ENCODE data around the gene SEMA4D.

Gene SEMA4D

DNA sequence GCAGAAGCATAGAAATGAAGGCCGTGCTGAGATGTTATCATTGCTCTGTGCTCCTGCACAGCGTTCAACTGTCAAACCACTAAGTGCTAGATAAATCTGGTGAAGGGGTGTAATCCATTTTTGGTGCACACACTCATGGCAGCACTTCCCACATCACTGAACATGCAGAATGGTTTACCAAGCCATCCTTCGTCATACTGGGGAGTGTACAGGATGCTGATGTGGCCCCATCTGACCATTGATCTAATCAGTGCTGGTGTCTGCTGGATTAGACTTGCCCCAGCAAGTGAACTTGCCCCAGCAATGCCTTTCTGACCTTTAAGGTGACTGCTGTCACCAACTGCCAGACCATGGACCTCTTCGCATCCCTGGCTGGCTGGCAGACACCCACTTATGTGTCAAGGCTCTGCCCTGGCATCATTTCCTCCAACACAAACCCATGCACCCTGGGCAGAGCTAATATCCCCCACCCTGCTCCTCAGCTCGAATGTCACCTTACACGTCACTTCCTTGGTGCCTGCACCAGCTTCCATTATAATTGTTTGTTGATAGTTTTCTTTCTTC lies 4.2 kb upstream of the SEMA4D start:
- DNase-seq: no peak

DNA sequence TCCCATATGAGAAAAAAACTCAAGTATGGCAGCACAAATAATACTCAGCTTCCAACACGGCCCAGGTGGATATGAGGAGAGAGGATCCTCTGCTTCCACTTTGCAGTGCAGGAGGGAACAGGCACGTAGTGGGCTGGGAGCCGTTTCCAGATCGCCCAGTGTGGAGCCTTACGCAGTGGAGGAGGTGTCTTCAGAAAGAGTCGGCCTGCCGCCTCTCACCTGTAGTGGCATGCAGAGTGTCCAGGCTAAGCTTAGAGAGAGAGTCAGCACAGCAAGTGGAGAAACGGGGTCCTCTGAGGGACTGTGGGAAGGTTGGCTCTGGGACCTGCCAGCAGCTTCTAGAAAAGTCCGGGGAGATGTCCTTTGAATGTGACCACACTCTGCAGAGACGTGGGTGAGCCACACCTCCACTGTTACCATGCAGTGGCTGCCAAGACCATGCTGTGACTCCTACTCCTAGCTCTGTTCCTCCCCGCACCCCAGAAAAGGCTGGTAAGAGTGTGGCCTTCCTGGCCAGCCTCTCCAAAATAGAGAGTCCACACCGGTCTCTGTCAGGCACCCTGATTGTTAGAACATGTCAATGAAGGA lies 3.5 kb upstream of the SEMA4D start:
- DNase-seq: no peak

DNA sequence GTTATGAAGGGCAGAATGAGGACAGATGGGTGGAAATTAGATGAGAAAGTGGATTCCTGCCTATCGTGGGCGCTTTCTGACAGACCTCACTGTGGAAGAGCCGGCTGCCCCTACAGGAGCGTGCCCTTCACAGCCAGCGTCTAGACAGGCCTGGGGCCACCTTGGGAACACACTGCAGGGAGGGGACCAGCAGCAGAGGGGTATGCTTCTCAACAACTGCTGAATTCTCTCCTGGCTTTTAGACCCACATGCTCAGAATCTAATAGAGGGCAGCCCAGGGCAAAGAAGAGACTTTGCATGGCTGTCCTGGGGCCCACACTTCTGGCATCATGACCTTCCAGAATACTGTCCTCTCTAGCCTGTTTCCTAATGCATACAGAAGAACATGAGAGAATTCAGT lies 2.1 kb upstream of the SEMA4D start:
- DNase-seq: no peak

DNA sequence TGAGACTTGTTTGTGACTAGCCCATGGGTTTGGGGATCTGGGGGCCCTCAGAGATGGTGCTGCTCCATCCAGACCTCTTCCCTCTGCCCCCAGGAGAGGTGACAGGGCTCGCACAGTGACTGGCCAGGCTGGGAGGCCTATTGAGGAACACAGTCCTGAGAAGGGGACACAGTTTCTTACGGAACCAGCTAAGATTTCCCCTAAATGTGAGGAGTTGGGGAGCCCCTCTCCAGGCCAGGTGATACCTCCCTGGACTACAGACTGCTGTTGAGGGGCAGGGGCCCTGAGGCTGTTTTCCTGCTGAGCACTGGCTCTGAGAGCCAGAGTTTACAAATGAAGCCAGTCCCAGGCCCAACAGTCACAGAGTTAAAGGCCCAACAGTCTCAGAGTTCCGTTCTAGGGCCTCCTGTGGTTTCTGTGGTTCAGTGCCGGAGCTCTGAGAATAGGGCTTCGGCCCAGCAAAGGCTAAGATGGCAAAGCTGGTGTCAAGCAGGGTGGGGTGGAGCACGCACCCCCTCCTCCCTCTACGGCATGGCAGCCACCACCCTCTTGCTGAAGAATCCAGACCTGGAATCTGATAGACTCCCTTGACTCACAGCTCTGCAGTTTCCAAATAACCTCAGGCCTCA lies 1.1 kb upstream of the SEMA4D start:
- DNase-seq: no peak

DNA sequence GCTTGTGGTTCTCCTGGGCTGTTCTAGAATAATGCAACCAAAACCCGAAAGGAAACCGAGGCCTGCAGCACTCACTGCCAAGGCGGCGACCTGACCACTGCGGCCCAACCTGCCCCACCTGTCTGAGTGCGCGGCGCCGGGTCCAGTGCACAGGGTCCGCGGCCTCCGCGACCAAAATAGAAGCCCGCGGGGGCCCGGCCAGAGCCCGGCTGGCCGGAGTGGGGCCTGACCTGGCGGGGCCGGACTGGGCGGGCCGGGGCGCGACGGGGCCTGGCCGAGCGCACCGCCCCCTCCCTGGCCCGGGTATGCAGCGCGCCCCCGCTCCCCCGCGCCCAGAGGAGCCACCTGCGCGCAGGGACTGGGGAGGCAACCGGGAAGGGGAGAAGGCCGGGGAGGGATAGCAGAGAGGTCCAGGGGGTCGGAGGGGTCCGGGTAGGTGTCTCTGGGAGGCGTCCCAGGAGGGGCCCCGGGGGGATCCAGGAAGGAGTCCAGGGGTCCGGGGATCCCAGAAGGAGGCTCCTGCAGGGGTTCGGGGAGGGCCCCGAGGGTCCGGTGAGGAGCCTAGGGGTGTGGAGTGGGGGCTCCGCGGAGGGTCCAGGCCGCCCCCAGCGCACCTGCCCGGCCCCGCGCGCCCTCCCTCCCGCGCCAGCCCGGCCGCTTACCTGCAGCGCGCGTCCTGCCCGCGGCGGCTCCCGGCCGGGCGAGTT lies 503 bp downstream of the SEMA4D start:
- DNase-seq: peak; percentile 31

DNA sequence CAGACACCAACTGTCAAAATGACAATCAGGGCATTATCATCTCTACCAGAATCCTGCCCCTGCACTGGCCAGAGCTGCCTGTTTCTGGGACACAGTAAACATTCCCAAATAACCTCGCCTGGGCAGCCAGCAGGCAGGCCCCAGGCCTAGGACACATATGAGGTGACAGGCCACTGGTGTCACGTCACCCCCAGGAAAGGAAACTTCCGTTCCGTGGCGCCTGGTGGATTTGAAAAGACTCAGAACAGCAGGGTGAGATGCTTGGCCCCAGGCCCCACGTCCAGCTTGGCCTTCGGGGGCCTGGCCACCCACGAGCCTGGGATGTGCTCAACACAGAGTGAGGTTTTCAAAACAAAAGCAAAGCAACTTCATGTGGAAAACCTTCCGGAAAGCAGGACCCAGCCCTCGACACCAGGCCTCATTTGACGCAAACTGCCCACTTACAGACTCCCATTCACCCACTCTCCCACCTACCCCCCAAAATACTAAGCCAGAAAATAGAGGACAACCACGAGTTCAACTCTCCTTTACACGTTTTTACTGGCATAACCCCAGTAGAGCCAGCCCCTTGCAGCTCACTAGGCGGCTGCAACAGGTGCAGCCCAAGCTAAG lies 1.2 kb downstream of the SEMA4D start:
- DNase-seq: peak; percentile 51

DNA sequence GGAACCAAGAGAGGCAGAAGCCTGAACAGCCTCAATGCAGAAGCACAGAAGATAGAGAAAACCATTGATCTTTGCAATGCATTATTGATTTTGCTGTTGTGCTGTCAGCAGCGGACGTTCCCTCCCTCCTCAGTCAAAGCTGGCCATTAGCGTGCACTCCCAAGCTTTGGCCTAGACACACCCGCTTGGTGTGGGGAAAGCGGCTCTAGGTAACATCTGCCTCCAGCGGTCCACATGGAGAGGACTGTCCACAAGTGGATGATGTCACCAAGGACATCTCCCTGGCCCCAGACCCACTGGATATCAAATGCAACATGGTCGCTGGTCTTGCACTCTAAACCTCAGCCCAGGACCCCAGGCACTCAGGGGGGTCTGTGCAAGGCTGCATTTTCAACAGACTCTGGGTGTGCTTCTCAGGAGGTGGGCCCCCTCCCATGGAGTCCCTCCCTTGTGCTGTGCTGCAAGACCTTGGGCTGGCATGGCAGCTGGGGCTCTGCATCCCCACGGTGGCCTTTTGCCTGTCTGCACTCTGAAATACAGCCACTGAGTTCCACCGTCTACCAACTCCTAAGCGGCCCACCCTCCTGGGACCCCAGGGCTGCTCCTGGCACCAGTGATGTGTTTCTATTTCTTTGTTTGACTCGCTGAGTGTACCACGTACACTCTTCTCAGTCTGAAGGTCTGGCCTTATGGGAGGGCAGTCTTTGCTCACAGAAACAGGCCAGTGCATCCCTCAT lies 1.9 kb downstream of the SEMA4D start:
- no peak for DNase-seq

DNA sequence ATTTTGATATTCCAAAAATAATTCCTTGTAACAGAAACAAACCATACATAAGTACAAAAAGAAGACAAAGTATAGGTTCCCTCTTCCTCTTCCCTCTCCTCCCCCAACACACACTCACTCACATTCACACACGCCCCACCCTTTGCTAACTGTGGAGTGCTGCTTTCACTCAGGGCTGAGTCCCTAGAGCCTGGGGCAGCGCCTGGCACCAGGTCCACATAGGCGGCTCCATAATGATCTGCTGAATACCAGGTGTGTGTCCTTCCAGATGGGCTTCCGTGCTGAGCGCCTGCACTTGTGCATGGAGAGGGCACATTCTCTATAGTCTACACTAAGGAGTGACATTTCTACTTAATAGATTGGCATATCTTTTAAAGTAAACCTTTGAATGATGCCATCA lies 3.7 kb downstream of the SEMA4D start:
- no peak for DNase-seq

DNA sequence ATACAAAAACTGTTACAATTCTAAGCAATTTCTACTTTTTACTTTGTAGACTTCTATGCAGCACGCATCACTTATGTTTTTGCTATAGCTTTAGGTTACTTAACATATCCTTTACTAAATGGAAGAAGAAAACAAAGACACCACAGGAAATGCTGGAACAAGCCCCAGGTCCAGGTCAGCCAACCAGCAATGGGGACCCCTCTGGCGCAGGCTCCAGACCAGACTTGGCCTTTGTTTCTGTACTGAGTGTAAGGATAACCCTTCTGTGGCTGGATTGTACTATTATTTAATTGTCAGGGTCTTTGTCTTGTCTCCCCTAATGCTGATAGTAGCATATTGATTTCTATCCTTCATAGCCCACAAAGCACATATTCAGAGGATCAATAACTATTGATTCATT lies 4.2 kb downstream of the SEMA4D start:
- no peak for DNase-seq

DNA sequence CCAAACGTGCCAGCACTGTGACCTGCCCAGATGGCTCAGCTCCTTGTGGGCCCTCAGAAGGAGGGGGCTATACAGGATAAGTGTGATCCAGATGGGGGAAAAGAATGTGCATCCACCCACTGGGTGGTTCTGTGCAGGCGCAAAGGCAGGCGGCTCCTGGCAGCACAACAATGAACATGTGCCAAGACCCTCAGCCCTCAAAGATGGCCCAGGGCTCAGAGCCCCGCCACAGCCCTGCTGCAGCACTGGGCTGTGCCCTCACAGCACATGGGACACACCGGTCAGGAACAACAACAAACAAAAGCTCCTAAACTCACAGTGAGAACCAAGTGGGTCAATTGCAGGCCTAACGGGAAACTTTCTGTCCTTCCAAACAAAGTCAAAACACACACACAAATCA lies 4.7 kb downstream of the SEMA4D start:
- no peak for DNase-seq

DNA sequence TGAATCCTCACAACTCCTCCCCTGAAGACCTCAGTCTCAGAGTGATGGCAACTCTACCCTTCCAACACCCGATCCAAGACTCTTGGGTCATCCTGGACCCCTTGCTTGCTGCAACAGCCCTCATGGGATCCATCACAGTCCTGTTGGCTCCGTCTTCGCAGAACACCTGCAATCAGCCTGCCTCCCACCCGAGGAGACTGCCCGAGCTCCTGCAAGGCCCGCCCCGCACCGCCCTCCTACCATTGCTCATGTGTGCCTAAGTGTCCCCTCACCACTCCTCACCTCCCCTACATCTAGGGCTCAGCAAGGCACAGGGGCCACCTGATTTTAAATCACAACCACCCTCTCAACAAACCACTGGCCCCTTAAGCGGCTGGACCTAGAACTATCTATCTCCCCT lies 5.3 kb downstream of the SEMA4D start:
- no peak for DNase-seq

DNA sequence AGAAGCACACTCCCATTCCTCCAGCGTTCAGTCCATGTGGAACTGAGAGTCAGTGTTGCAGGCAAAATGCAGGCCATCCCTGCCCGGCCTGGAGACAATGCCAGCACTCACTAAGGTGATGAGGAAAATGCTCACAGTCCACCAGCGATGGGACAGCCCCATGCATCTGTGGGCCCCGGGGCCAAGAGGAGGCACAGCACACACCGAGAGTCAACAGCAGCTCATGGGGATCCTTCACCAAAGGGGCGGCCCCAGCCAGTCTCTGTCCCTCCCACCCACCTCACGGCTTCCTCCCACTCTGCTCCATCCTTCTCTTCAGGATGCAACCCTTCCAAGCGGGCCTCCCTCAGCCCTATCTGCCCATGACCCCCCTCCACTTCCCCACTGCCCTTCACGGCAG lies 6.2 kb downstream of the SEMA4D start:
- no peak for DNase-seq

DNA sequence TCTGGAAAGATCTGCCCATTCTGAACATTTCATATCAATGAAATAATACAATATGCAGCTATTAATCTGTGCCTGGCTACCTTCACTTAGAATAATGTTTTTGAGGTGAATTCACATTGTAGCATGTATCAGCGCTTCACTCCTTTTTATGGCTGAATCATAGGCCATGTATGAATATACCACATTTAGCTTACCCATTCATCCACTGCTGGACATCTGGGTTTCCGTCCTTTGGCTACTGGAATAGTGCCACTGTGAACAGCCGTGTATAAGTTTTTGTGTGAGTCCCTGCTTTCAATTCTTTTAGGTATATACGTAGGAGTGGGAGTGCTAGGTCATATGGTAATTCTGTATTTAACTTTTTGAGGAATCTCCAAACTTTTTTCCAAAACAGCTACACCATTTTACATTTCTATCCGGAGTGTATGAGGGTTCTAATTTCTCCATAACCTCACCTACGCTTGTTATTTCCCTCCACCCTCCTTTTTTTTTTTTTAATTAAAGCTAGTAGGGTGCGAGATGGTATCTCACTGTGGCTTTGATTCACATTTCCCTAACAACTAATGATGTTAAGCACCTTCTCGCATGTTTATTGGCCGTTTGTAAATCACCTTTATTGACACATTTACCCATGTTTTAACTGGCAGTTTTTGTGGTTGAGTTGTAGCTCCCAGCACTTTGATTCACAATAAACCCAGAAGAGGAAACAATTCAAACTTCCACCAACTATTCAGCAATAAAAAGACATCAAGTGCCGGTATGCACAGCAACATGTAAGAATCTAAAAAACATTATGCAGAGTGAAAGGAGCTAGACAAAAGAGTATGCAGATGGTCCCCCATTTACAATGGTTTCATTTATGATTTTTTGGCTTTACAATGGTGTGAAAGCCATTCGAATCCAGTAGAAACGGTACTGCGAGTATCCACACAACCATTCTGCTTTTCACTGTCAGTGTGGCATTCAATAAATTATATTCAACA lies 8.1 kb downstream of the SEMA4D start:
- no peak for DNase-seq

DNA sequence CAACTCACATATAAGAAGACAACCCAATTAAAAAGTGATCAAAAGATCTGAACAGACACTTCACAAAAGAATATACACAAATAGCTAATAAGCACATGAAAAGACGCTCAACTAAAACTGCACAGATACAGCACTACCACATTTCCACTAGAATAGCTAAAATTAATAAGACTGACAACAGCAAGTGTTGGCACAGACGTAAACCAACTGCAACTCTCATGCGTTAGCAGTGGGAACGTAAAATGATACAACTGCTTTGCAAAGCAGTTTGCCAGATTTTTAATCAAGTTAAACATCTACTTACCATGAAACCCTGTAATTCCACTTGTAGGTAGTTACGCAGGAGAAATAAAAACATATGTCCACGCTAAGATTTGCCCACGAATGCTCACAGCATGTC lies 9.0 kb downstream of the SEMA4D start:
- DNase-seq: no peak

DNA sequence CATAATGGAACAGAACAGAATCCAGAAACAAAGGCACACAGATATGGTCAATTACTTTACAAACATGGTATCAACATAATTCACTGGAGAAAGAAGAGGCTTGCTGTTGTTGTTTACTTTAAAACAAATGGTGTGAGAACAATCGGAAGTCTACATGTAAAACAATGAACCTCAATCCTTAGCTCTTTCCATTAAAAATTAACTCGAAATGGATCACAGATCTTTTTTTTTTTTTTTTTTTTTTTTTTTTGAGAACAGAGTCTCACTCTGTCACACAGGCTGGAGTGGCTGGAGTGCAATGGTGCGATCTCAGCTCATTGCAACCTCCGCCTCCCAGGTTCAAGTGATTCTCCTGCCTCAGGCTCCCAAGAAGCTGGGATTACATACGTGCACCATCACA lies 9.8 kb downstream of the SEMA4D start:
- DNase-seq: no peak

DNA sequence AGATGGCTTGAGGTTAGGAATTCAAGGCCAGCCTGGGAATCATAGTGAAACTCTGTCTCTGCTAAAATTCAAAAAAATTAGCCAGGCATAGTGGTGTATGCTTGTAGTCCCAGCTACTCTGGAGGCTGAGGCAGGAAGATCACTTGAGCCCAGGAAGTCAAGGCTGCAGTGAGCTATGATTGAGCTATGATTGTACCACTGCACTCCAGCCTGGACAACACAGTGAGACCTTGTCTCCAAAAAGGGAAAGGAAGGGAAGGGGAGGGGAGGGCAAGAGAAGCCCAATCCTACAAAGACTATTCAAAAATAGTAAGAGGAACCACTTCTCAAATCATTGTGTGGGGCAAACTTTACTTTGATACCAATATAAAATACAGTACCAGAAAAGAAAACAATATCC lies 11.2 kb downstream of the SEMA4D start:
- no peak for DNase-seq

DNA sequence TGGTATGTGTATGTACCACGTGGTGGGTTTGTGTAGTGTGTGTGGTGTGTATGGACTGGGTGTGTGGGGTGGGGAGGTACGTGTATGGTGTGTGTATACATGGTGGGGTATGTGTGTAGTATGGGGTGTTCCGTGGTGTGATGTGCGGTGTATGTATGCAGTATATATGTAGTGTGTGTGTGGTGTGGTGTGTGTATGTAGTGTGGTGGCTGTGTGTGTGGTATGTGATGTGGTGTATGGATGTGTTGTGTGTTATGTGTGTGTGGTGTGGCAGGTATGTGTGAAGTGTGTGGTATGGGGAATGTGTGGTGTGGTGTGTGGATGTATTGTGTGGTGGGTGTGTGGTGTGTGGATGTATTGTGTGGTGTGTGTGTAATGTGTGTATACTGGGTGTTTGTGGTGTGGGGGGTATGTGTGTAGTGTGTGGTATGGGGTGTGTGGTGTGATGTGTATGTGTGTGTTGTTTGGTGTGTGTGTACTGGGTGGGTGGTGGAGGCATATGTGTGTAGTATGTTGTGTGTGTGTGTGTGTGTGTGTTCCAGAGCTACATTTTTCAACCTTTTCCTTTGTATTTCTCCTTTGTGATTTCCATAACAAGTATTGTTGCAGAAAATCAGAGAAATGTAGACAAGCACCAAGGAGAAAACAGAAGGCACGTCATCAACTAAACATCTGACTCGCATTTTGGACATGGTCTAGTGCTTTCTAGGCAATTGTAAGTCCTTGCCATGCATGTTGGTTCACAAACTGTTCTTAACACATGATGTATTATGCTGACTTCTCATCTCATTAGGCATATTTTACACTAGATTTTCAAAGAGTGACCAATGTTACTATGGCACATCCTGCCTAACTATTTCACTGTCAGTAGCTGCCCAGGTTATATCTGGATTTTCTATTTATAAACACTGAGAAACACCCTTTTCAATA lies 13.2 kb downstream of the SEMA4D start:
- no peak for DNase-seq

DNA sequence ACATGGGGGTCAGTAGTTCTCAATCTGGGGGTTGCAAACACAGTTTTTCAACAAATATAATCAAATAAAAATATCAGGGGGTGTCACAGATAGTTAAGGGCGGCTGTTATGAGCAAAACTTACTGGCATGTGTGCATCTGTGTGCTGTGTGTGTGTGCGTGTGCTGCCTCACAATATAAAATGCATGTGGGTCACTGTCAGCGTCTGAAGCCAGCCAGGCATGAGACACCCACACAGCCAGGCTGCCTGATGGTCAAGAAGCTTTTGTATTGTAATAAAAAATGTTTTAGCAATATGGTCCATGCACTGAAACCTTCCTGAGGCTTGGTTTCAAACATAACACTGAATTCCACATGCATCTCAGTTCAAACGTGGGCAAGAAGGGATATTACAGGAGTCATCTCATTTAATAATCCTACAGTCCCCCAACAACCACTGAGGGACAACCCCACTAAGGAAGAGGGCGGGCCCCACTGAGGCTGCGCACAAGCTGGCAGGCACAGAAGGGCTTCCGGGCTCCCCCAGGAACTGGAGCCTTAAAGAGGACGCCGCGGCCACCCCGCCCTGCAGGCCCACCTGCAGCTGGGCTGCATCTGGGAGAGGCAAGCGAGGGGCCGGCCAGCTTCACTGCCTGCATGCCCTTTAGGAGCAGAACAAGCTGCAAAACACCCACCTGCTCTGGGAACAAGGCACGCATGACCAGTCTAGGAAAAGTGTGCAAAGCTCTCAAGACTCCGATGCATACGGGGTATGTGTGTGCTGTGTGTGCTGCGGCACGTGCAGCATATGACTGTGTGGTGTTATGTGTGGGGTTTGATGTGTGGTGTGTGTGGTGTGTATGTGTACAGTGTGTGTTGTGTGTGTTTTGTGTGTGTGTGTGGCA lies 14.1 kb downstream of the SEMA4D start:
- DNase-seq: peak; percentile 37

DNA sequence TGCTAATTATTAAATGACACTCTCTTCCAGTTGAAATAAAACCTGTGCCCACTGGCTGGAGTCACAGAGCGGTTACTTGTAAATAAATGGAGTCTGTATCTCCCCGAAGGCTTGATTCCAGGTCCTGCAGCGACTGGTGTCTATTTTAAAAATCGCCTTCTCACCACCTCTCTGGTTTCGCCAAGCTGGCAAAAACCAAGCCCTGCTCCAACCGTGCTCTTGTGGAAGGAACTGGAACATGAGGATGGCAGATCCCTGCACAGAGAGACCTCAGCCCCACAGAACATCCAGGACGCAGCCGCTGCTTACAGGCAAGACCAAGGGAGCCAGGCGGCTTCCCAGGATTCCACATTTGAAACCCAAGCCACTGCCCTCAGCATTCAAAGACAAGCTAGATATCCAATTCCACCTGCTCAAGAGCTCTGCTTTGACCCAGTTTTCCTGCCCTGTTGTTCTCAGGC lies 15.0 kb downstream of the SEMA4D start:
- DNase-seq: peak; percentile 26
